ENCODE results near the gene RUNX1.
A peak's percentile ranks its signal among the peaks of the same experiment; 100 is the strongest.

RUNX1 gene

DNA sequence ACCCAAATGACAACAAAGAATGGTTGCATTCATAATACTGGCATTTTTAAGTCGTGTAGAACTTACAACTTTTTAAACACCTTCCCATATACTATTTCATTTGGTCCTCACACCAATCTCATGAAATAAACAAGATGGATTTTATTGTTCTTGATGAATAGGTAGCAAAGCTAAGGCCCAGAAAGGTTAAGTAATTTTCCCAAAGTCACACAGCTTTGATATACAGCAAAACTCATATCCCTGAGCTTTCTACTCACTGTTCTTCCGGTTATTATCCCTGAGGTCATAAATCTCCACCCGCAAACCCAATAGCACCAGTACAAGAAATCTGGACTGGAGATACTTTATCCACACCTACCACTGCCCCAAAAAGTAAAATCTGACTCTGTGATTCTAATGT lies 186.2 kb downstream of the RUNX1 start:
- H3K79me2 ChIP-seq (ENCODE audit: control insufficient read depth, insufficient read depth, low read length, poor library complexity) = peaks cover 3% of the 10 kb centered on the region
- no peak overlapping the region for H4K91ac ChIP-seq (ENCODE audit: low read depth, low read length)
- H2BK120ac ChIP-seq (ENCODE audit: insufficient read depth, low read length, poor library complexity) = no peak overlapping the region
- H3K27me3 ChIP-seq (ENCODE audit: insufficient read depth, low read length) = no peaks in the 10 kb centered on the region
- no peak overlapping the region for H3K4me2 ChIP-seq (ENCODE audit: low read length)
- H2AFZ ChIP-seq (ENCODE audit: insufficient read depth, low read length, poor library complexity) = no peak overlapping the region
- H3K36me3 ChIP-seq (ENCODE audit: control insufficient read depth in 1 of 2, insufficient read depth in 2 of 2, low read length in 2 of 2) = peaks cover 39 to 57% of the 10 kb centered on the region in 2 experiments
- no peak overlapping the region for H3K14ac ChIP-seq (ENCODE audit: low read length)
- H2BK5ac ChIP-seq (ENCODE audit: low read depth, low read length, poor library complexity) = no peak overlapping the region
- no peak overlapping the region for H3K27ac ChIP-seq (ENCODE audit: low read depth, low read length)
- peaks cover 24 to 34% of the 10 kb centered on the region in 2 experiments for H3K4me1 ChIP-seq (ENCODE audit: control insufficient read depth in 1 of 2, insufficient read depth in 2 of 2, low read length in 2 of 2)
- H2AK5ac ChIP-seq (ENCODE audit: low read length) = no peak overlapping the region
- no peak overlapping the region for H3K18ac ChIP-seq (ENCODE audit: low read length)
- no peak for DNase-seq
- H3K9ac ChIP-seq (ENCODE audit: low read length) = no peak overlapping the region
- H3K9me3 ChIP-seq (ENCODE audit: insufficient read depth, low read depth, low read length) = no peaks in the 10 kb centered on the region
- no peak overlapping the region for H4K8ac ChIP-seq (ENCODE audit: low read depth, low read length)
- H3K4ac ChIP-seq (ENCODE audit: low read depth, low read length) = no peak overlapping the region
- H2BK12ac ChIP-seq (ENCODE audit: low read length) = no peak overlapping the region
- no peak overlapping the region for H3K23ac ChIP-seq (ENCODE audit: low read length)
- WGBS (ENCODE audit: extremely low coverage, insufficient coverage, insufficient read length) = no CpG with 5 or more reads among the region's 3 CpGs
- H3K79me1 ChIP-seq (ENCODE audit: low read length) = peaks cover 17% of the 10 kb centered on the region
- H3K4me3 ChIP-seq (ENCODE audit: low read depth, low read length) = no peak overlapping the region
- no peak overlapping the region for H4K12ac ChIP-seq (ENCODE audit: low read depth, low read length)

DNA sequence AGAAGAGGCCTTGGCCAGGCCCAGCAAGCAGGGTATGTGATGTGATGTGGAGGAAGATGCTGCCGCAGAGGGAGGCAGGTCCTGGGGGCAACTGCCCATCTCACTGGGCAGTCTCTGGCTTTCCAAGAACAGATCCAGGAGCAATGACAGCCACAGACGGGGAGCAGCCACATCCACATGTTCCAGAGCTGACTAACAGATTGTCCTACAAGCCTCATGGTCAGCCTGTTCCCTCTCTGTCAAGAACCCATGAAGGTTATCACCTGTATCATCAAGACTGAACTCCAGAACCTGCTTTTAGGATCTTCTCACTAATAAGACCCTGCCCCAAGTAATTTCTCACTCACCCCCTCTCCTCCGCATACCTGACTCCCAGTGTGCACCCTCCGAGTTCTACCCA lies 187.8 kb downstream of the RUNX1 start:
- Histone ChIP-seq H4K91ac (ENCODE audit: low read depth, low read length) (no peak overlapping the region), H3K36me3 (ENCODE audit: control insufficient read depth in 1 of 2, insufficient read depth in 2 of 2, low read length in 2 of 2) (peaks cover 39 to 69% of the 10 kb centered on the region in 2 experiments), H4K12ac (ENCODE audit: low read depth, low read length) (no peak overlapping the region), H2BK120ac (ENCODE audit: insufficient read depth, low read length, poor library complexity) (no peak overlapping the region), H2BK12ac (ENCODE audit: low read length) (no peak overlapping the region), H3K79me1 (ENCODE audit: low read length) (peaks cover 11% of the 10 kb centered on the region), H3K4ac (ENCODE audit: low read depth, low read length) (no peak overlapping the region), H3K4me2 (ENCODE audit: low read length) (no peak overlapping the region), H3K79me2 (ENCODE audit: control insufficient read depth, insufficient read depth, low read length, poor library complexity) (peaks cover 3% of the 10 kb centered on the region), H3K27ac (ENCODE audit: low read depth, low read length) (no peak overlapping the region), H3K23ac (ENCODE audit: low read length) (no peak overlapping the region), H3K14ac (ENCODE audit: low read length) (no peak overlapping the region), H2BK5ac (ENCODE audit: low read depth, low read length, poor library complexity) (no peak overlapping the region), H3K27me3 (ENCODE audit: insufficient read depth, low read length) (no peaks in the 10 kb centered on the region), H4K8ac (ENCODE audit: low read depth, low read length) (no peak overlapping the region), H3K4me1 (ENCODE audit: control insufficient read depth in 1 of 2, insufficient read depth in 2 of 2, low read length in 2 of 2) (peaks cover 17 to 21% of the 10 kb centered on the region in 2 experiments), H2AFZ (ENCODE audit: insufficient read depth, low read length, poor library complexity) (no peak overlapping the region), H2AK5ac (ENCODE audit: low read length) (no peak overlapping the region), H3K9me3 (ENCODE audit: insufficient read depth, low read depth, low read length) (no peaks in the 10 kb centered on the region), H3K18ac (ENCODE audit: low read length) (peak overlapping the region; percentile 12), H3K9ac (ENCODE audit: low read length) (no peak overlapping the region), H3K4me3 (ENCODE audit: low read depth, low read length) (peak overlapping the region; percentile 2)
- no CpG with 5 or more reads among the region's 4 CpGs for WGBS (ENCODE audit: extremely low coverage, insufficient coverage, insufficient read length)
- no peak for DNase-seq

- Histone ChIP-seq H3K36me3 (ENCODE audit: control insufficient read depth in 1 of 2, insufficient read depth in 2 of 2, low read length in 2 of 2) (peaks cover 40 to 73% of the 10 kb centered on the region in 2 experiments), H2BK5ac (ENCODE audit: low read depth, low read length, poor library complexity) (no peak overlapping the region), H3K4me3 (ENCODE audit: low read depth, low read length) (no peak overlapping the region), H3K4me2 (ENCODE audit: low read length) (no peak overlapping the region), H3K27me3 (ENCODE audit: insufficient read depth, low read length) (no peaks in the 10 kb centered on the region), H2AFZ (ENCODE audit: insufficient read depth, low read length, poor library complexity) (no peak overlapping the region), H2AK5ac (ENCODE audit: low read length) (no peak overlapping the region), H4K91ac (ENCODE audit: low read depth, low read length) (no peak overlapping the region), H4K12ac (ENCODE audit: low read depth, low read length) (no peak overlapping the region), H4K8ac (ENCODE audit: low read depth, low read length) (no peak overlapping the region), H3K79me1 (ENCODE audit: low read length) (peaks cover 6% of the 10 kb centered on the region), H3K4ac (ENCODE audit: low read depth, low read length) (no peak overlapping the region), H3K18ac (ENCODE audit: low read length) (no peak overlapping the region), H2BK12ac (ENCODE audit: low read length) (no peak overlapping the region), H3K9ac (ENCODE audit: low read length) (no peak overlapping the region), H3K9me3 (ENCODE audit: insufficient read depth, low read depth, low read length) (no peaks in the 10 kb centered on the region), H3K14ac (ENCODE audit: low read length) (no peak overlapping the region), H2BK120ac (ENCODE audit: insufficient read depth, low read length, poor library complexity) (no peak overlapping the region), H3K23ac (ENCODE audit: low read length) (no peak overlapping the region), H3K4me1 (ENCODE audit: control insufficient read depth in 1 of 2, insufficient read depth in 2 of 2, low read length in 2 of 2) (peaks cover 9 to 13% of the 10 kb centered on the region in 2 experiments), H3K27ac (ENCODE audit: low read depth, low read length) (no peak overlapping the region), H3K79me2 (ENCODE audit: control insufficient read depth, insufficient read depth, low read length, poor library complexity) (peaks cover 3% of the 10 kb centered on the region)
- no peak for DNase-seq
- WGBS (ENCODE audit: extremely low coverage, insufficient coverage, insufficient read length) = no CpG with 5 or more reads among the region's 5 CpGs
Observed at GRCh38 chr21:34859976-34860653, 189.0 kb downstream of the RUNX1 start.

DNA sequence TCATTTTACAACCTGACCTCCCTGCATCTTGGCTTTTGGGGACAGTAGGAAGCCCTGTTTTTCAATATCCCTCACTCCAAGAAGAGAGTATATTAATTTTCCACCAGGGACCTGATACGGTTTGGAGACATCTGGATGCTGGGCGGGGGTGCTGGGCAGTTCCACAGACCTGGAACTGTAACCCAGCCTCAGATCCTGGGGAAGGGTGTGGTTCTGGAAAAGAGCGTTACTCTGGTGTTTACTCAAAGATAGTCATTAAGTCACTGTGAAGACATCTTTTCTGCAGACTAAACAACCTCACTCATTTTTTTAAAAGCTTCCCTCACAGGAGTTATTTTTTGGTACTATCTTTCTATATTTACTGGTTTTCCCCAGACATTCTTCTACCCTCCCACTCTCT lies 190.5 kb downstream of the RUNX1 start:
- WGBS (ENCODE audit: extremely low coverage, insufficient coverage, insufficient read length) = no CpG with 5 or more reads among the region's 3 CpGs

More for the DNA sequence above, 190.5 kb downstream of the RUNX1 start:
- H4K12ac ChIP-seq (ENCODE audit: low read depth, low read length) = no peak overlapping the region
- H2AK5ac ChIP-seq (ENCODE audit: low read length) = no peak overlapping the region
- H4K8ac ChIP-seq (ENCODE audit: low read depth, low read length) = no peak overlapping the region
- H2AFZ ChIP-seq (ENCODE audit: insufficient read depth, low read length, poor library complexity) = no peak overlapping the region
- H3K9ac ChIP-seq (ENCODE audit: low read length) = no peak overlapping the region
- no peaks in the 10 kb centered on the region for H3K4me1 ChIP-seq (ENCODE audit: control insufficient read depth in 1 of 2, insufficient read depth in 2 of 2, low read length in 2 of 2)
- H3K18ac ChIP-seq (ENCODE audit: low read length) = no peak overlapping the region
- H3K36me3 ChIP-seq (ENCODE audit: control insufficient read depth in 1 of 2, insufficient read depth in 2 of 2, low read length in 2 of 2) = peaks cover 41 to 69% of the 10 kb centered on the region in 2 experiments
- no peak overlapping the region for H2BK120ac ChIP-seq (ENCODE audit: insufficient read depth, low read length, poor library complexity)
- H3K4me2 ChIP-seq (ENCODE audit: low read length) = no peak overlapping the region
- no peak for DNase-seq
- H3K79me1 ChIP-seq (ENCODE audit: low read length) = no peaks in the 10 kb centered on the region
- no peak overlapping the region for H3K14ac ChIP-seq (ENCODE audit: low read length)
- no peak overlapping the region for H2BK12ac ChIP-seq (ENCODE audit: low read length)
- H3K79me2 ChIP-seq (ENCODE audit: control insufficient read depth, insufficient read depth, low read length, poor library complexity) = no peaks in the 10 kb centered on the region
- no peak overlapping the region for H3K23ac ChIP-seq (ENCODE audit: low read length)
- H3K4me3 ChIP-seq (ENCODE audit: low read depth, low read length) = no peak overlapping the region
- no peak overlapping the region for H3K27ac ChIP-seq (ENCODE audit: low read depth, low read length)
- H3K4ac ChIP-seq (ENCODE audit: low read depth, low read length) = no peak overlapping the region
- no peaks in the 10 kb centered on the region for H3K9me3 ChIP-seq (ENCODE audit: insufficient read depth, low read depth, low read length)
- no peak overlapping the region for H2BK5ac ChIP-seq (ENCODE audit: low read depth, low read length, poor library complexity)
- no peaks in the 10 kb centered on the region for H3K27me3 ChIP-seq (ENCODE audit: insufficient read depth, low read length)
- H4K91ac ChIP-seq (ENCODE audit: low read depth, low read length) = no peak overlapping the region
